Activated naive CD8-positive, alpha-beta T cell treated with anti-CD3 and anti-CD28 coated beads, Interleukin-2, amount 10 ng/mL, durations not matched to agents 7 days and 5 days (primary cell): ENCODE results near the gene SP6. TPM values are rescaled to one million over a fixed set of nuclear protein-coding genes. Genes with fewer than 3 reads are reported as not detected.

Experiments
- ATAC-seq: fragments of 150-1000 bp; cut with Tn5 transposase; one replicate; pipeline ENCODE4 v1.10.0; 2021; ENCODE audit warnings: low read depth, moderate library complexity
- POLR2A ChIA-PET: fragments of 350-600 bp; sonication (Branson Sonifier 250); formaldehyde crosslinking; loops from one replicate; lab custom pipeline; 2021; ENCODE audit warnings: antibody characterized with exemption; lab: Charles Lee
- DNase-seq: peaks from one replicate; pipeline ENCODE4 v3.0.0; 2021
- H3K27ac Mint-ChIP-seq: one replicate; pipeline ENCODE4 v1.8.0; 2022; ENCODE audit warnings: mild to moderate bottlenecking, mixed read lengths
- H3K27me3 Mint-ChIP-seq: one replicate; pipeline ENCODE4 v1.8.0; 2022; ENCODE audit warnings: mild to moderate bottlenecking, moderate library complexity, mixed read lengths
- H3K36me3 Mint-ChIP-seq: one replicate; pipeline ENCODE4 v1.8.0; 2021; ENCODE audit warnings: mild to moderate bottlenecking, mixed read lengths
- H3K4me1 Mint-ChIP-seq: one replicate; pipeline ENCODE4 v1.8.0; 2021; ENCODE audit warnings: mixed read lengths
- H3K4me3 Mint-ChIP-seq: one replicate; pipeline ENCODE4 v1.8.0; 2022; ENCODE audit warnings: mild to moderate bottlenecking, moderate library complexity, mixed read lengths
- H3K9me3 Mint-ChIP-seq: one replicate; pipeline ENCODE4 v1.8.0; 2021; ENCODE audit warnings: mixed read lengths
- total RNA-seq, 2 experiments: library from RNA; stranded (reverse); gene quantifications; one replicate each; pipeline ENCODE4 v1.2.3, GENCODE V29; 2021

The SP6 gene
- total RNA-seq, 2 experiments from 2014 or later: 0.09 to 0.22 TPM

- ATAC-seq: no peak
- Mint-ChIP-seq H3K36me3 (no peaks in the 10 kb centered on the region), H3K4me3 (no peak overlapping the region), H3K9me3 (no peaks in the 10 kb centered on the region), H3K27ac (no peak overlapping the region), H3K27me3 (peaks cover 54% of the 10 kb centered on the region), H3K4me1 (peaks cover 3% of the 10 kb centered on the region)
- POLR2A ChIA-PET: no interaction called here
- DNase-seq: no peak
Observed at GRCh38 chr17:47857551-47858455, 6.8 kb upstream of the SP6 start.

GRCh38 chr17:47856830-47857229 is 5.9 kb upstream of the SP6 start:
- POLR2A ChIA-PET: no interaction called here

GRCh38 chr17:47855737-47856136 is 4.8 kb upstream of the SP6 start:
- ATAC-seq (no peak), DNase-seq (no peak)
- Mint-ChIP-seq H3K9me3 (no peaks in the 10 kb centered on the region), H3K27ac (no peak overlapping the region), H3K4me1 (peaks cover 10% of the 10 kb centered on the region), H3K27me3 (peaks cover 72% of the 10 kb centered on the region), H3K36me3 (no peaks in the 10 kb centered on the region), H3K4me3 (no peak overlapping the region)
- POLR2A ChIA-PET: interaction anchor here (0.6 to 1.1 kb wide), 2 partner anchors 24 to 26 kb away, joined by 3 read pairs; partner anchors contain the start of genes LRRC46 and MRPL10

More at GRCh38 chr17:47856830-47857229, 5.9 kb upstream of the SP6 start:
- no peak overlapping the region for H3K4me3 Mint-ChIP-seq
- DNase-seq (no peak), ATAC-seq (no peak)
- H3K4me1 Mint-ChIP-seq: peaks cover 9% of the 10 kb centered on the region
- H3K9me3 Mint-ChIP-seq: no peaks in the 10 kb centered on the region
- peaks cover 64% of the 10 kb centered on the region for H3K27me3 Mint-ChIP-seq
- no peaks in the 10 kb centered on the region for H3K36me3 Mint-ChIP-seq
- H3K27ac Mint-ChIP-seq: no peak overlapping the region

GRCh38 chr17:47853616-47854015 is 2.7 kb upstream of the SP6 start:
- DNase-seq (no peak), ATAC-seq (no peak)
- Mint-ChIP-seq H3K27ac (no peak overlapping the region), H3K27me3 (peaks cover 82% of the 10 kb centered on the region), H3K4me1 (peaks cover 19% of the 10 kb centered on the region), H3K36me3 (no peaks in the 10 kb centered on the region), H3K9me3 (no peaks in the 10 kb centered on the region), H3K4me3 (no peak overlapping the region)
- POLR2A ChIA-PET: no interaction called here

GRCh38 chr17:47852113-47852949 is 1.4 kb upstream of the SP6 start:
- ATAC-seq: no peak
- Mint-ChIP-seq H3K27ac (no peak overlapping the region), H3K4me3 (peak overlapping the region; percentile 8), H3K36me3 (no peaks in the 10 kb centered on the region), H3K4me1 (peaks cover 19% of the 10 kb centered on the region), H3K9me3 (no peaks in the 10 kb centered on the region), H3K27me3 (peaks cover 87% of the 10 kb centered on the region)
- DNase-seq: no peak
- POLR2A ChIA-PET: interaction anchor here (1.6 kb wide), 1 partner anchor 43 kb away, joined by 6 read pairs; the partner anchor contains the start of gene SP2

DNA sequence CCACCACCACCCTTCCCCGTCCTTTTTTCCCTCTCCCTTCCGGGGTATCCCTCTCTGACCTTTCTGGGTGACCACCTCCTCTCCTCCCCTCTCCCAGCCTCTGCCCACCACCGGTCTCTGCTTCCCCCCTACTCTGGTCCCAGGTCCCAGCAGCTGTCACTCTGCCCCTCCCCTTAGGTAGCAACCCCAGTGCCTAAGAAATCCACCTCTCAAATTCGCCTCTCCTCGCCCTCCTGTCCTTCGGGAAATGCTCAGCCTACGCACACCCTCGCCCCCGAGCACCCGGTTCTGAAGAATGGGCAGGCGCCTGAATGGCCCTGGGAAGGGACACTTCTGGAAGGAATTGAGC is 775 bp upstream of the SP6 start:
- Mint-ChIP-seq H3K27ac (no peak overlapping the region), H3K4me3 (peak overlapping the region; percentile 8), H3K4me1 (peaks cover 19% of the 10 kb centered on the region), H3K9me3 (no peaks in the 10 kb centered on the region), H3K27me3 (peaks cover 88% of the 10 kb centered on the region), H3K36me3 (no peaks in the 10 kb centered on the region)
- no peak for ATAC-seq
- POLR2A ChIA-PET: interaction anchor here (1.6 kb wide), 1 partner anchor 44 kb away, joined by 6 read pairs; the partner anchor contains the start of gene SP2
- DNase-seq: no peak

DNA sequence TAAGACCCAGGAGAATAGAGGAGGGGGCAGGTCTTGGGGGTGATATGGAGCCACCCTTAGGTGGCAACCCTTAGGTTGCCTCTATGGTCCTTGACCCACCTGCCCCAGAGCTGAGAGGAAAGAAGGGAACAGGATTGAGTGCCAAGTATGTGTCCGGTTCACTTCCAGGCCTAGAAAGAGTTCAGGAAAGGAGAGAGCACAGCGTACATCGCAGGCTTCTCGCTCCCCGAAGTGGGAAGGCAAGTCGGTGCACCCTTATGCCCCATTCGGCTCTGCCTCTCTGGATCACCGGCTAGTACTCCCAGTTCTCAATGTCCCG is 631 bp downstream of the SP6 start:
- POLR2A ChIA-PET: interaction anchor here (0.9 to 2.4 kb wide), 3 partner anchors 33 to 55 kb away, joined by 3 to 10 read pairs (median 4); partner anchors contain the start of gene SP2
- Mint-ChIP-seq H3K27ac (no peak overlapping the region), H3K4me3 (peak overlapping the region; percentile 39)

DNA sequence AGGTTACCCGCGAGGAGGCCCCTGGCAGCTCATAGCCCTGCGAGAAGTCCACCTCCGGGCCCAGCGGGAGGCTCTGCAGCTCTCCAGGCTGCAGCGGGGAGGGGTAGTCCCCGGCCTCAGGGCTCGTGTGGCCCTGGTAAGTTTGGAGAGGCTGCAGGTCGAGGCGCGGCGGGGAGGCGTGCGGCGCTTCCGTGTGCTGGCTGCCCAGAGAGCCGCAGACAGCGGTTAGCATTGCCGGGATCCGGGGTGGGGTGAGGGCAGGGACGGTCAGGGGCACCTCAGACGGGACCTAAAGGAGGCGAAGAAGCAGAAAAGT is 2.8 kb downstream of the SP6 start:
- Mint-ChIP-seq H3K27ac (no peak overlapping the region), H3K4me3 (no peak overlapping the region), H3K9me3 (no peaks in the 10 kb centered on the region), H3K27me3 (peaks cover 75% of the 10 kb centered on the region), H3K36me3 (no peaks in the 10 kb centered on the region), H3K4me1 (peaks cover 17% of the 10 kb centered on the region)
- DNase-seq (no peak), ATAC-seq (no peak)
- POLR2A ChIA-PET: interaction anchor here (2.4 to 2.6 kb wide), 2 partner anchors 47 to 48 kb away, joined by 7 to 10 read pairs; partner anchors contain the start of gene SP2

More for the DNA sequence above, 631 bp downstream of the SP6 start:
- H3K4me1 Mint-ChIP-seq: peaks cover 19% of the 10 kb centered on the region
- peaks cover 92% of the 10 kb centered on the region for H3K27me3 Mint-ChIP-seq
- ATAC-seq (no peak), DNase-seq (no peak)
- no peaks in the 10 kb centered on the region for H3K9me3 Mint-ChIP-seq
- H3K36me3 Mint-ChIP-seq: no peaks in the 10 kb centered on the region

- Mint-ChIP-seq H3K4me3 (no peak overlapping the region), H3K27ac (no peak overlapping the region), H3K27me3 (peaks cover 69% of the 10 kb centered on the region), H3K9me3 (no peaks in the 10 kb centered on the region), H3K4me1 (peaks cover 20% of the 10 kb centered on the region), H3K36me3 (no peaks in the 10 kb centered on the region)
- ATAC-seq (peak; percentile 16), DNase-seq (peak; percentile 53)
- POLR2A ChIA-PET: interaction anchor here (1.2 to 2.6 kb wide), 2 partner anchors 39 to 48 kb away, joined by 3 to 7 read pairs; partner anchors contain the start of gene SP2
Observed at GRCh38 chr17:47847341-47848197, 3.4 kb downstream of the SP6 start.

DNA sequence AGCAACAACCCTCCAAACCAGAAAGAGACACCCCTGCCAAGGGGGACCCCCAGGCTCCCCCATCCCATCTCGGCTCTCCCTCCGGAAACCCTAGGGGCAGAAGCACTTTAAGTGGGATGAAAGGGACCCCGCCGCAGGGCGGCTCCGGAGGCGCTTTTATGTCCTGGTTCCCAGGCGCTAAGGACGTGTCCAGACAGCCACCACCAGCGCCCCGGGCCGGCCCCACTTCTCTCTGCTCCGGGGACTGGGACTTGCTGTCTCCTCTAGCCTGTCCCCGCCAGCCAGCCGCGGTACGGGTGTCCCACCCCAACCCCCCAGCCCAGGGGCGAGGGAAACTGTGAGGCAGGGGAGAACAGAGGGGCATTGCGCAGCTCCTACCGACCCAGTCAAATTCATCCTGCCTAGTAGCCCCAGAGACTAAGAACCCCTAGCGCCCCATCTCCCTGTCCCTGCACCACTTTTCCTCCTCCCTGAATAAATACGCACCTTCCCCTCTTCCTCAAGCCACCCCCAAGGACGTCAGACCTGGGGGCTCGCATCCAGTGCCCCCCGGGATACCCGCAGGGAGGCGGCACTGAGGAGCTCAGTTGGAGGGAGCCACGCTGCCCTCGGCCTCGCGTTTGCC is 4.1 kb downstream of the SP6 start:
- Mint-ChIP-seq H3K4me1 (peaks cover 21% of the 10 kb centered on the region), H3K36me3 (no peaks in the 10 kb centered on the region), H3K9me3 (no peaks in the 10 kb centered on the region), H3K27me3 (peaks cover 62% of the 10 kb centered on the region), H3K4me3 (peak overlapping the region; percentile 25), H3K27ac (no peak overlapping the region)
- DNase-seq: no peak
- no peak for ATAC-seq
- POLR2A ChIA-PET: interaction anchor here (1.2 to 2.6 kb wide), 2 partner anchors 40 to 49 kb away, joined by 3 to 7 read pairs; partner anchors contain the start of gene SP2

DNA sequence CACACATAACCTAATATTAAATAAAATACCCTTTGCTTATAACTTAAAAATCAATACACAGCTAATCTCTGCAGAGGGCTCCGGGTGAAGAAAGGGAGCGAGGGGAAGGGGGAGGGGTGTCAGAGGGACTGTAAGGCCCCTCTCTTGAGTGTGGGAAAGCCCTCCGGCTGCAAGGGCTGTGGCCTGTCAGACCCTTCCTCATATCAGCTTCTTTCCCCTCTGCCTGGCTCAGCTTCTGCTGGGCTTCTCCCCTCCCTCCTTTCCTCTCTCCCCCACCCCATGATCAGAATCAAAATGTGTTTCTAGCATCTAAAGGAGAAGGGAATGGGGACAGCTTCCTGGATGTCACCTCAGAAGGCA is 5.3 kb downstream of the SP6 start:
- ATAC-seq (no peak), DNase-seq (no peak)
- Mint-ChIP-seq H3K36me3 (peaks cover 2% of the 10 kb centered on the region), H3K4me3 (no peak overlapping the region), H3K9me3 (no peaks in the 10 kb centered on the region), H3K27me3 (peaks cover 54% of the 10 kb centered on the region), H3K4me1 (peaks cover 28% of the 10 kb centered on the region), H3K27ac (no peak overlapping the region)
- POLR2A ChIA-PET: interaction anchor here (2.6 kb wide), 1 partner anchor 50 kb away, joined by 7 read pairs; the partner anchor contains the start of gene SP2
